Stimulated activated CD4-positive, alpha-beta T cell treated with anti-CD3 and anti-CD28 coated beads, TNF-alpha, amount 100 ng/mL, for 48 hours (primary cell): ENCODE data around the gene MCM8.

ENCODE experiments used
- DNase-seq, 3 donors: peaks; one replicate each; pipeline ENCODE4 v3.0.0-alpha.2; 2020; ENCODE audit warnings: low read depth in 3 of 3

The MCM8 gene

DNA sequence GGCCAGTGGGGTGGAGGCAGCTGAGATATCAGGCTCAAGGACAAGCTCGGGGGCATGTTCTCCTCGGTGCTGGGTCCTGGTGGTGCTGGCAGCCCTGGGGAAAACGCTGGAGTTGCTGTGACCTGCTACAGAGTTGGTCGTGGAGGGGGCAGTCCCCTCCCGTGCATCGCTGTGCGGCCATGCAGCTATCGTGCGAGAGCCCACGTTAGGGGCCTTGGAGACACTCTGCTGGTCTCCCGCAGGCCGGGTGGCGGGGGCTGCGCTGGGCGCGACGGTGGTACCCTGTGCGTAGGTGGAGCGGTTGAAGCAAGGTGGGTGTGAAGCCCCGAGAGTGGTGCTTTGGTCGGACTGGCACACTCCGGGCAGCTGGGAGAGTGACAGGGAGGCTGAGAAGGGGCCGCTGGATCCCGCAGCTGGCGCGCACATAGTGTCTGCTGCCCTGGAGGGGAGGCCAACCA is 91.4 kb downstream of the MCM8 start:
- DNase-seq: no peak

DNA sequence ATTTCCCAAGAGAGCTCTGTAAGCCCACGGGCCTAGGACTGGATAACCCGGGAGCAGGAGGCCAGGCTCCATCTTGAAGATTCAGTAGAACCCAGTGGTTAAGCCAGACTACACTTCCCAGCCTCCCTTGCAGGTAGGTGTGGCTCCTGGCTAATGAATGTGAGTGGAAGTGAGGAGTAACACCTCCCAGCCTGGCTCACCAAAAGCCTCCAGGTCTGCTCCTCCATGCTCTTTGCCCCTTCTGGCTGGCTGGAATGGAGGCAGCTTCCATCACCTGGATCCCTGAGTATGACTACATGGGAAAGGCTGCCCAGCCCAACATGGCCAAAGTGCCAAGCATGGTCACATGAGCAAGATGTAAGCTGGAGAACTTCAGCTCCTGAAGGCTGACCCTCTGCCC is 93.7 kb downstream of the MCM8 start:
- DNase-seq: no peak

DNA sequence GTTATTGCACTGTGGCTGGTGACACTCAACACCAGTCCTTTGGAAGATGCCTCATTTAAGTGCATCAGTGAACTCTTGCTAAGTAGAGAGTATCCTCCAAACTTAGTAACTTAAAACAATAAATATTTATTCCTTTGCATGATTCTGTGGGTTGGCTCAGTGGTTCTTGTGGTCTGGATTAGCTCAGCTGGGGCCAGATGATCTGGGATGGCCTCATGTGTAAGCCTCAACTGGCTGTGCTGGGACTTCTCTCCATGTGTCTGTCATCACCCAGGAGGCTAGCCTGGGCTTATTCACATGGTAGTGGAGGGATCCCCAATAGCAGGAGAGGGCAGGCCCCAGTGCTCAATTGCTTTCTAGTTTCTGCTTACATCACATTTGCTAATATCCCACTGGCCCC is 95.1 kb downstream of the MCM8 start:
- no peak for DNase-seq

GRCh38 chr20:6046432-6046831 is 96.0 kb downstream of the MCM8 start:
- DNase-seq: no peak

GRCh38 chr20:6048391-6048790 is 97.9 kb downstream of the MCM8 start:
- no peak for DNase-seq
